Kidney capillary endothelial cell (primary cell): ENCODE measurements around the gene IVL.

ENCODE experiments used
- DNase-seq: peaks from one replicate; pipeline ENCODE4 v3.0.0-alpha.2; 2018; ENCODE audit warnings: low spot score

Gene IVL, protein sequence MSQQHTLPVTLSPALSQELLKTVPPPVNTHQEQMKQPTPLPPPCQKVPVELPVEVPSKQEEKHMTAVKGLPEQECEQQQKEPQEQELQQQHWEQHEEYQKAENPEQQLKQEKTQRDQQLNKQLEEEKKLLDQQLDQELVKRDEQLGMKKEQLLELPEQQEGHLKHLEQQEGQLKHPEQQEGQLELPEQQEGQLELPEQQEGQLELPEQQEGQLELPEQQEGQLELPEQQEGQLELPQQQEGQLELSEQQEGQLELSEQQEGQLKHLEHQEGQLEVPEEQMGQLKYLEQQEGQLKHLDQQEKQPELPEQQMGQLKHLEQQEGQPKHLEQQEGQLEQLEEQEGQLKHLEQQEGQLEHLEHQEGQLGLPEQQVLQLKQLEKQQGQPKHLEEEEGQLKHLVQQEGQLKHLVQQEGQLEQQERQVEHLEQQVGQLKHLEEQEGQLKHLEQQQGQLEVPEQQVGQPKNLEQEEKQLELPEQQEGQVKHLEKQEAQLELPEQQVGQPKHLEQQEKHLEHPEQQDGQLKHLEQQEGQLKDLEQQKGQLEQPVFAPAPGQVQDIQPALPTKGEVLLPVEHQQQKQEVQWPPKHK

DNA sequence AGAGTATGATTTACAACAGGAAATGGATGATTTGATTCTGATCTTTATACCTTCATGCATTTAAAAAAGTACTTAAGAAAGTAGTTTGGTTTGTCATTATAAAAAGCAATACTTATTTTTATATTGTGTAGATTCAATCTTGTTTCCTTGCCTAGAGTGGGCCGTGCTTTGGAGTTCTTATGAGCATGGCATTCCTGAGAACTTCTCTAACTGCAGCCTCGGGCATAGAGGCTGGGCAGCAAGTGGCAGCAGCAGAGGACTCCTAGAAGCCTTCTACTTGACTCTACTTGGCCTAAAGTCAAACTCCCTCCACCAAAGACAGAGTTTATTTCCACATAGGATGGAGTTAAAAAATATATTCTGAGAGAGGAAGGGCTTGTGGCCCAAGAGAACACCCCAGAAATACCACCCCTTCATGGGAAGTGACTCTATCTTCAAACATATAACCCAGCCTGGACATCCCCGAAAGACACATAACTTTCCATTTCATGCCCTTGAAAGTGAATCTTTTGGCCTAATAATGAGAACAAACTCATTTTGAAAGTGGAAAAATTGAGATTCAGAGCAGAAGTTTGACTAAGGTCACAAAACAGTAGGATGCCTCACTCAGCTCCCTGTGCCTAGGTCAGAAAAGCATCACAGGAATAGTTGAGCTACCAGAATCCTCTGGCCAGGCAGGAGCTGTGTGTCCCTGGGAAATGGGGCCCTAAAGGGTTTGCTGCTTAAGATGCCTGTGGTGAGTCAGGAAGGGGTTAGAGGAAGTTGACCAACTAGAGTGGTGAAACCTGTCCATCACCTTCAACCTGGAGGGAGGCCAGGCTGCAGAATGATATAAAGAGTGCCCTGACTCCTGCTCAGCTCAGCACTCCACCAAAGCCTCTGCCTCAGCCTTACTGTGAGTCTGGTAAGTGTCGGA lies at the start of gene IVL:
Gene IVL, plus strand, starts transcription at position 861 of the 916 bp plus-strand sequence. CDS start 1,252 bp downstream, outside the sequence.
- no peak for DNase-seq

- DNase-seq: no peak
Measured at GRCh38 chr1:152859696-152860095, 48.6 kb upstream of the IVL start, which contains the start of gene LCE7A. Gene LCE7A (plus strand): TSS chr1:152859996. CDS start chr1:152860698, 702 bp downstream.

- no peak for DNase-seq
Measured at GRCh38 chr1:152860129-152860528, 48.2 kb upstream of the IVL start.

DNA sequence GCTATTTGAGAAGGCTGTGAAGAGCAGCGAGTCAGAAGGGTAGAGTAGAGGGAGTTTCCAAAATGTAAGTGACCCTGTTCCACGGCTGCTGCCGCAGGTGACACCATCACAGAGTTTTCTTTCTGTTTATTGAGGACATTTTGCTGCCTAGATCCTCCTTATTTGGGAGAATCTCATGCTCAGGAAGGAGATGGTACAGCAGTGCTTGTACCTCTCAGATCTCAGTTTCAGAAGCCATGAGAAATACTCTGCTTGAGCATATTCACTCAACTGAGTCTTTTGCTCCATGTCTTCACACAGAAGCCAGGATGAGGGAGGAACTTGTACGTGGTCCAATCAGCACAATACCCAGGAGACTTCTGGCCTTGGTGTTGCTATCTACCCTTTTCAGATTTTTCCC lies 47.0 kb upstream of the IVL start:
- DNase-seq: no peak

GRCh38 chr1:152864443-152864842 lies 43.9 kb upstream of the IVL start:
- no peak for DNase-seq

DNA sequence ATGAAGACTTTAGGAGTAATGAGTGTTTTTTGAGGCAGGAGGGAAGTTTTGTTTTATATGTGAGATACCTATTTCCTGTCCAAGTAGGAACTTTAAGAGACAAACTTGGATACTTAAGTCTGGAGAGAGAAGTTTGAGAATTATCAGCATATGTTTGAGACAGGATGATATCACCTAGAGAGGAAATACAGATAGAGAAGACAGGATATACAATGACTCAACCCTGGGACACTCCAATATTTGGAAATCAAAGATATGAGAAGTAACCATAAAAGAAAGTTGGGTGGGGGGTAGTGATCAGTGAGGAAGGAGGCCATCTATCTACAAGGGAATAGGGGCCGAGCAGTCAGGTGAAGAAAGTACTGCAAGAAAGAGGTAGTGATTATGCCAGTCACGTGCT lies 42.0 kb upstream of the IVL start:
- no peak for DNase-seq

GRCh38 chr1:152869808-152870419 lies 38.4 kb upstream of the IVL start:
- peak; percentile 58 for DNase-seq

DNA sequence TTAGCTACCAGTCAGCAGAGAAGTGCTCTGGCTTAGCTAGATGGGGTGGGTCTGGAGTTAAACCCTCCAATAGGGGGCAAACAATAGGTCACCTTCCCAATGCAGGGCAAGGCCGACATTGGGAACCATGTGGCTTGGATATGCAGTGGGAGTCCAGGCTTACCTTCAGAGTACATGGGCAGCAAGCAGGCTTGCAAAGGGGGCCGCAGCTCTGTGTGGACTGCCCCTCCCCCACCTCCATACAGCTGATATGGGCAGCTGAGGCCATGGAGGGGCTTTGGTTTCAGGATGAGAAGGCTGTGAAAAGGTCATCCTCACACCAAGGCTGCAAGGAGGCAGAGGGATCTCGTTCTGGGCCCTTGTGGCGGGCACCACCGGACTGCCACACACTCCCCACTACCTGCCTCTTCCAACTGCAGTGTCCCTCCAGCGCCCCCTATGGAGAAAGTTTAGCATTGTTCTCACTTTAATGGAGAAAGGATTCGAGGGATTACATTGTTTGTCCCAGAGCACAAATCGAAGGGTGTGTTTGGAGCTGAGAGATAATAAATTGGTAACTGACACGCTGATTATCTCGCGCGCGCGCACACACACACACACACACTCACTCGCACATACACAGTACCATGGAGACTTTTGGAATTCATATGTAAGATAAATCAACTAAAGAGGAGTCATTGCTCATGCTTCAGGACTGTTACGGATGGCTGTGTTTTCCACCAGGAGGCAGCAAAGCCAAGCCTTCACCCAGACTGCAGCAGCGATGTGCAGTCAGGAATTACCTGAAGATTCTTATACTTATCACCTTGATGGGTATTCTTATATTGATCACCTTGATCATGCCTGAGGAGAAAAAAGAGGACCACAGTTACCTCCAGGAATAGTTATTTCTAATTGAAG lies 37.3 kb upstream of the IVL start:
- peak; percentile 12 for DNase-seq

- DNase-seq: no peak
Measured at GRCh38 chr1:152871731-152872126, 36.6 kb upstream of the IVL start.

GRCh38 chr1:152873495-152873894 lies 34.9 kb upstream of the IVL start:
- no peak for DNase-seq

GRCh38 chr1:152876827-152877226 lies 31.5 kb upstream of the IVL start:
- no peak for DNase-seq

DNA sequence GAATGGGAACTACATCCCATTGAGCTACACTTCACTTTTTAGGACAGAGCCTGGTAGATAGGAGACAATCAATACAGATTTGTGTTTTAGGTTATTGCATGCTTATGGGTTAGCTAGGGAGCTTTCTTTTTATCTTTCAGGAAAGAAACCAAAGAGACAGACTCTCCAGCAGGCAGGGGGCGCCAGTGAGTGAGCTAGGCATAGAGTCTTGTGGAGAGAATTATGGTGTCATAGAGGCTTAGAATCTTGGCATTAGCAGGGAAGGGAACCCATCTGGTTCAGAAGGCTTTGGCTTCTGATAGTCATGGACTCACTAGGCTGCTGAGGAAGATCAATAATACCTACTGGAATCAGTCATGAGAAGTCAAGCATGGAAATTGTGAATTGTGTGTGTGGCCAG lies 30.3 kb upstream of the IVL start, which contains the start of gene SMCP:
Gene SMCP, plus strand, starts transcription at position 281 of the 400 bp plus-strand sequence. CDS start 6,101 bp downstream, outside the sequence.
- no peak for DNase-seq

DNA sequence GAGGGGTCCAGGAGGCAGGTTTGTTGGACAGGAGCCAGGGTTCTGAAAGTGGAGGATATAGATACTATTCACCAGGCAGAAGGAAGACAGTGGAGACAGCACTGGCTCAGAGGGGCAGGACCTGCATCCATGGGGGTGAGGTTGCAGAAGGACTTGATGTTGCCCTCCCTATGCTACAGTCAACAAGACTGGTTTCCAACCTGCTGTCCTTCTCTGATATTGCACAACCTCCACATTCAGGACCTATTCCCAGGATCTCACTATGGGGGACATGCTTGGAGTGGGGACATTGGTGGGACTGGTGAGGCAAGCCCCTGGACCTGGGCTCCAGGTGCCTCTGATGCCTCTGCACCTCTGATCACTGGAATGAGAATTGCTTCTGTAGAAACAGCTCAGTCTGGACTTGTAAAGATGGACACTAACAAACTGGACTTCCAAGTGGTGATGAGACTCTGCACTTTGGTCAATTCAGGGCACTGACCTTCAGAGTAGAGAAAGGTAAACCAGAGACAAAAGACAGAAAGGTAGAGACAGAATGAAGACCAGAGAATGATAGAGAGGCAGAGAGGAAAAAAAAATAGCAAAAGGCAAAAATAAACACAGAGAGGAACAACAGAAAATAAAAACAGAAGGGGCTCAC lies 28.7 kb upstream of the IVL start:
- no peak for DNase-seq

- DNase-seq: no peak
Measured at GRCh38 chr1:152880316-152880715, 28.0 kb upstream of the IVL start.

DNA sequence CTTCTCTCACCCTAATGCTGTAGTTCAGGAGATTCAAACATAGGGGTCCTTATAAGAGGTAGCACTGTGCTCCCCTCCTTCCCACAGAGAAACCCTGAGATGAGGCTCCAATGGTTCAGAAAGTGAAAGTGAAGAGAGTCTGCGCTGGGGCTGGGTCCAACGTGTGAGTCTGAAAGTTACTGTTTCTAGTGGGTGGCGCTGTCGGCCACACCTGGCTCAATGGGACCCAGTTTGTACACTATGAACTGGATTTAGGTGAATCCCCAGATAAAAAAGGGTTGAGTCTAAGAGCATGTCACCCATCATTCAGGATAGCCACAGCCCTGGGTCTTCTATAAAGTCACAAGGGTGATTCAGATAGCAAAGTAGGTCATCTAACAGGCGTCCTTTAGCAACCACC lies 27.4 kb upstream of the IVL start:
- DNase-seq: no peak

- no peak for DNase-seq
Measured at GRCh38 chr1:152884085-152884484, 24.3 kb upstream of the IVL start.

GRCh38 chr1:152884506-152884905 lies 23.8 kb upstream of the IVL start:
- DNase-seq: no peak

- no peak for DNase-seq
Measured at GRCh38 chr1:152884966-152885624, 23.3 kb upstream of the IVL start.

GRCh38 chr1:152886085-152886484 lies 22.3 kb upstream of the IVL start:
- no peak for DNase-seq
